ENCODE data around the gene HSPB9. TPM values are rescaled to one million over a fixed set of nuclear protein-coding genes. Genes with fewer than 3 reads are reported as not detected.

HSPB9 gene
- total and polyA plus RNA-seq, 2 of the 8 experiments (the other 6 are each of a cell fraction or from before 2014, with no cell fraction given): 0.27 to 0.30 TPM

DNA sequence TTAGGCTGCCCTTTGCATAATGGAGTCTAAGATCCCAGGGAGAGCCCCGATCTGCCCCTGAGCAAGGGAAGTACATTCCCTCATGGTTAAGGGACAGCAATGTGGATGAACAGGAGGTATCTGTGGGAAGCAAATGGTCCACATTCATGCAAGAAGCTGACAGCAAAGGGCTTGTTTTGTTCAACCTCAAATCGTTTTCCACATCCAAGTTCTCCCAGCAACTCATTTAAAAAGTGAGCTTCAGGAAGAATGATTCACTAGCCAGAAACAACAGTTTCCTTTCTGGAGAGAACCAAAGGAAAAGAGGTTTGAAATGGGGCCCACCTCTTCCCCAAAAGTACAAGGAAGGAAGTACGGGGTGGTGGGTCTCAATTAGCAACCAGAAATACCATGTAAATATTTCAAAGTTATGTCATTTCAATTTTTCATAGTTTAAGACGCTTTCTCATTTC lies 9.4 kb downstream of the HSPB9 start:
- Histone ChIP-seq H2AFZ (ENCODE audit: low read length) (no peak overlapping the region), H3K9me3 (ENCODE audit: insufficient read depth in 2 of 2, low read depth in 1 of 2, low read length in 1 of 2) (no peaks in the 10 kb centered on the region), H4K8ac (ENCODE audit: extremely low read depth, insufficient read depth, low read length) (no peak overlapping the region), H4K20me1 (replicated peaks in 1 of 2; ENCODE audit: control insufficient read depth in 1 of 2, insufficient read depth in 2 of 2, low read length in 2 of 2) (peaks cover 11 to 20% of the 10 kb centered on the region in 2 experiments), H2BK12ac (ENCODE audit: low read depth, low read length) (no peak overlapping the region), H3K27me3 (replicated peaks in 1 of 4; ENCODE audit: control insufficient read depth in 3 of 4, extremely low read depth in 1 of 4, insufficient read depth in 3 of 4, low read length in 3 of 4) (no peaks in the 10 kb centered on the region), H3K4me3 (ENCODE audit: extremely low read depth in 1 of 4, insufficient read depth in 2 of 4, low read depth in 3 of 4, low read length in 4 of 4) (no peak overlapping the region), H3K23me2 (ENCODE audit: low read depth, low read length) (peaks cover 3% of the 10 kb centered on the region; the same call in 1 of the 2 replicates), H2BK20ac (ENCODE audit: low read length) (no peak overlapping the region), H4K91ac (replicated peaks; ENCODE audit: insufficient read length, low read length) (no peak overlapping the region), H3K4me1 (replicated peaks in 1 of 4; ENCODE audit: control insufficient read depth in 3 of 4, insufficient read depth in 4 of 4, low read length in 3 of 4) (peaks cover 0 to 6% (median 1%) of the 10 kb centered on the region in 4 experiments; a peak in 3 of 7 replicates), H3K56ac (replicated peaks; ENCODE audit: insufficient read length, low read depth, low read length) (no peak overlapping the region), H3K9ac (replicated peaks in 1 of 4; ENCODE audit: extremely low read depth in 1 of 4, low read depth in 3 of 4, low read length in 3 of 4) (no peak overlapping the region; a peak in 1 of 7 replicates), H2BK15ac (ENCODE audit: low read length) (no peak overlapping the region), H3K18ac (ENCODE audit: extremely low read depth, low read length) (no peak overlapping the region), H3K23ac (ENCODE audit: insufficient read length) (no peak overlapping the region), H3K4ac (replicated peaks; ENCODE audit: insufficient read length, low read depth, low read length) (no peak overlapping the region), H2BK5ac (ENCODE audit: low read depth, low read length) (no peak overlapping the region), H3K14ac (ENCODE audit: insufficient read length) (no peak overlapping the region), H4K5ac (ENCODE audit: insufficient read length, low read depth, low read length) (no peak overlapping the region), H3K4me2 (ENCODE audit: insufficient read depth in 1 of 2, low read depth in 2 of 2, low read length in 2 of 2) (no peak overlapping the region), H2AK5ac (ENCODE audit: low read depth, low read length) (no peak overlapping the region), H3K36me3 (ENCODE audit: control insufficient read depth in 2 of 4, insufficient read depth in 4 of 4, low read length in 3 of 4) (peaks cover 4 to 29% (median 19%) of the 10 kb centered on the region in 4 experiments), H2BK120ac (replicated peaks; ENCODE audit: low read depth, low read length) (no peak overlapping the region), H3K79me2 (ENCODE audit: control insufficient read depth in 1 of 2, insufficient read depth in 2 of 2, low read length in 2 of 2) (peaks cover 0 to 32% of the 10 kb centered on the region in 2 experiments; a peak in 2 of 4 replicates), H3K27ac (ENCODE audit: low read depth, low read length) (no peak overlapping the region), H3K79me1 (ENCODE audit: low read depth, low read length) (peaks cover 14% of the 10 kb centered on the region)
- DNase-seq (ENCODE audit: low read depth in 1 of 2, low spot score in 2 of 2): no peak
- 76% methylated on average over 4 of the region's 4 CpGs; no CpG with 5 or more reads in 1 of the 2 experiments for WGBS, 2 experiments (ENCODE audit: extremely low coverage in 1 of 2, insufficient coverage in 1 of 2, insufficient read length in 1 of 2, insufficient replicate concordance in 2 of 2, low coverage in 1 of 2, low lambda C conversion rate in 2 of 2, missing lambda C conversion rate in 1 of 2)
- ChIA-PET CTCF (ENCODE audit: partially characterized antibody) (interaction anchor here (0.5 to 11.7 kb wide), 9 partner anchors 10 to 197 kb away, joined by 3 to 97 read pairs (median 3); partner anchors contain the start of genes GHDC, HSPB9 and KAT2A), POLR2A (ENCODE audit: partially characterized antibody) (interaction anchor here (0.6 to 1.8 kb wide), 5 partner anchors 10 to 153 kb away, joined by 3 to 6 read pairs (median 4); partner anchors contain the start of genes HSPB9 and KAT2A)
- FAIRE-seq: no peak
- TF ChIP-seq KDM1A (IDR thresholded peaks at IDR 0.05; ENCODE audit: borderline replicate concordance, low read length) (no peak), BCL11A (IDR thresholded peaks at IDR 0.05; ENCODE audit: low read depth in 2 of 2, low read length in 2 of 2) (no peak)

All from H1 (cell line).